Nucleus accumbens (tissue), 56 donors: ENCODE results near the gene RAI14.
"Not testable (repeated sequence)": the region's sequence is repeated elsewhere in the genome, so short reads cannot be mapped to it uniquely, and the experiment has no call there.

Source experiments
- DNase-seq, 56 donors: peaks; one replicate each; lab custom pipeline; 2025; lab: John Stamatoyannopoulos, UW

RAI14 gene

GRCh38 chr5:34722183-34722582 is 66.1 kb downstream of the RAI14 start:
- no peak for DNase-seq

- no peak for DNase-seq
Observed at GRCh38 chr5:34724741-34725140, 68.6 kb downstream of the RAI14 start.

GRCh38 chr5:34727166-34727749 is 71.1 kb downstream of the RAI14 start:
- DNase-seq, result not testable (repeated sequence)

- DNase-seq, result no peak
Observed at GRCh38 chr5:34728236-34728635, 72.1 kb downstream of the RAI14 start.

GRCh38 chr5:34731435-34732232 is 75.5 kb downstream of the RAI14 start:
- DNase-seq, result no peak

GRCh38 chr5:34734326-34734725 is 78.2 kb downstream of the RAI14 start:
- DNase-seq, result no peak

- DNase-seq, result no peak
Observed at GRCh38 chr5:34735491-34736426, 79.6 kb downstream of the RAI14 start.

GRCh38 chr5:34736445-34737115 is 80.5 kb downstream of the RAI14 start:
- no peak for DNase-seq

GRCh38 chr5:34737731-34738130 is 81.6 kb downstream of the RAI14 start:
- no peak for DNase-seq

GRCh38 chr5:34738381-34738780 is 82.3 kb downstream of the RAI14 start:
- peak in 2 of 56 donors; percentile 2 to 3 for DNase-seq

GRCh38 chr5:34740389-34740806 is 84.3 kb downstream of the RAI14 start:
- no peak for DNase-seq

- DNase-seq, result no peak
Observed at GRCh38 chr5:34742061-34742460, 85.9 kb downstream of the RAI14 start.

GRCh38 chr5:34743878-34744277 is 87.8 kb downstream of the RAI14 start:
- no peak for DNase-seq

GRCh38 chr5:34748431-34748830 is 92.3 kb downstream of the RAI14 start:
- DNase-seq, result no peak

GRCh38 chr5:34749431-34749873 is 93.3 kb downstream of the RAI14 start:
- no peak for DNase-seq

- DNase-seq, result no peak
Observed at GRCh38 chr5:34750206-34750605, 94.1 kb downstream of the RAI14 start.

GRCh38 chr5:34751807-34752736 is 95.9 kb downstream of the RAI14 start:
- no peak for DNase-seq

- DNase-seq, result not testable (repeated sequence)
Observed at GRCh38 chr5:34753236-34753635, 97.1 kb downstream of the RAI14 start.

GRCh38 chr5:34755926-34756325 is 99.8 kb downstream of the RAI14 start:
- DNase-seq, result no peak
